Measurements from ENCODE around the gene RTN1. TPM values are rescaled to one million over a fixed set of nuclear protein-coding genes. Genes with fewer than 3 reads are reported as not detected.

The RTN1 gene
- total and polyA plus RNA-seq, 2 experiments from 2014 or later = 4.2 to 4.3 TPM

DNA sequence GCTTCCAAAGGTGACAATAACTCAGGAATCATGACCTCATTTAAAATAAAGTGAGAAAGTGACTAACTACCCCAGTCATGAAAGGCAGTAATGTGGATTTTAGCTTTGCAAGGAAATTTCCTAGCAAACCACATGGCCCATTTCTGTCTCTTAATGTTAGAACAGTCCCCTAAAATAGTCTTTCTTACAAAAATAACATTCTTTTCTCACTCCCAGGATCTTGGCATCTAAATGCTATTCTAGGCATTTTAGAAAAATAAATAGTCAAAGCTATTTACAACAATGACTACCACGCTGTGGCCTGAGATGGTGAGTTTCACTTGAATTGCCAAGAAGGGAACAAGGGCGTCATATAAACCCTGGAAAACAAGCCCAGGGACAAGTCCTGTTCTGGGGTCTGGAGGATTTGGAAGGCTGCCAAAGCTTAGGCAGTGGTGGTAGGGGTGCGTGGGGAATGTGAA is 192.8 kb downstream of the RTN1 start (continued):
- no peak for TF ChIP-seq ZNF462 (CRISPR knock-in tag; IDR thresholded peaks at IDR 0.05)
- TF ChIP-seq, protein P1, sequence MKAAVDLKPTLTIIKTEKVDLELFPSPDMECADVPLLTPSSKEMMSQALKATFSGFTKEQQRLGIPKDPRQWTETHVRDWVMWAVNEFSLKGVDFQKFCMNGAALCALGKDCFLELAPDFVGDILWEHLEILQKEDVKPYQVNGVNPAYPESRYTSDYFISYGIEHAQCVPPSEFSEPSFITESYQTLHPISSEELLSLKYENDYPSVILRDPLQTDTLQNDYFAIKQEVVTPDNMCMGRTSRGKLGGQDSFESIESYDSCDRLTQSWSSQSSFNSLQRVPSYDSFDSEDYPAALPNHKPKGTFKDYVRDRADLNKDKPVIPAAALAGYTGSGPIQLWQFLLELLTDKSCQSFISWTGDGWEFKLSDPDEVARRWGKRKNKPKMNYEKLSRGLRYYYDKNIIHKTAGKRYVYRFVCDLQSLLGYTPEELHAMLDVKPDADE (IDR thresholded peaks at IDR 0.05) = no peak

DNA sequence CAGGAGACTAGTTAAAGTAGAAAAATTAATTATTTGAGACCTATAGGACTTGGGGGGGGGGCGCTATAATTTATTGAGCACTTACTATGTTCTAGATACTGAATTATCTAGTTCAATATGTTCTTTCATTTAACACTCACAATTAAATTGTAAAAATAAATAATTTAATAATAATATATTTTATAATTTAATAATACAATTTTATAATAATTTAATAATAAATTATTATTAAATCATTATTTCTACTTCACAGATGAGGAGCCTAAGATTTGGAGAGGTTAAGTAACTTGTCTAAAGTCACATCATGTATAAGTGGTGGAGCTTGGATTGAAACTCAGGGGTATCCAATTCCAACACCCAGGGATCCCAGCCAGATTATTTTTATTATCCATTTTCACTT is 195.2 kb downstream of the RTN1 start:
- peaks cover 7% of the 10 kb centered on the region for H3K9me3 Mint-ChIP-seq
- TF ChIP-seq STAT1 (IDR thresholded peaks at IDR 0.05; ENCODE audit: unreplicated experiment) (no peak), CREB1 (CRISPR knock-in tag; IDR thresholded peaks at IDR 0.05; ENCODE audit: low read depth) (no peak), CTCF (conservative IDR thresholded peaks at IDR 0.05; ENCODE audit: low read depth in 2 of 2) (no peak), POLR2AphosphoS5 (IDR thresholded peaks at IDR 0.05; ENCODE audit: low read depth) (no peak), NANOG (IDR thresholded peaks at IDR 0.05; ENCODE audit: borderline replicate concordance) (no peak)

More for the DNA sequence above, 195.2 kb downstream of the RTN1 start:
- no peak overlapping the region for H3K27ac Mint-ChIP-seq
- H3K27ac ChIP-seq (ENCODE audit: low read depth) = no peak overlapping the region
- H3K4me3 ChIP-seq = no peak overlapping the region
- no peaks in the 10 kb centered on the region for H3F3A ChIP-seq (replicated peaks; ENCODE audit: low read depth)
- H3K27me3 Mint-ChIP-seq (ENCODE audit: insufficient read depth, low read depth, poor library complexity) = peaks cover 6% of the 10 kb centered on the region
- no peaks in the 10 kb centered on the region for H3K36me3 ChIP-seq (ENCODE audit: insufficient read depth)
- H3K4me2 ChIP-seq = no peak overlapping the region
- peaks cover 3% of the 10 kb centered on the region; the same call in 1 of the 3 replicates for H3K36me3 Mint-ChIP-seq (ENCODE audit: low read depth)
- H3K4me1 Mint-ChIP-seq = peaks cover 5% of the 10 kb centered on the region; the same call in 2 of the 3 replicates
- ATAC-seq (no peak), DNase-seq (ENCODE audit: low spot score) (no peak)
- peaks cover 5% of the 10 kb centered on the region; the same call in 1 of the 2 replicates for H3K9me2 ChIP-seq (ENCODE audit: insufficient read depth)
- H3K4me3 Mint-ChIP-seq = no peak overlapping the region
- no peaks in the 10 kb centered on the region for H3K27me3 ChIP-seq (ENCODE audit: insufficient read depth)
- no peak overlapping the region for H2AFZ ChIP-seq
- H3K79me2 ChIP-seq (replicated peaks; ENCODE audit: insufficient read depth) = no peaks in the 10 kb centered on the region
- H3K4me1 ChIP-seq (ENCODE audit: insufficient read depth) = peaks cover 6% of the 10 kb centered on the region
- H4K20me1 ChIP-seq (replicated peaks; ENCODE audit: insufficient read depth) = no peaks in the 10 kb centered on the region
